Endodermal cell (in vitro differentiated cells): ENCODE measurements around the gene USP28. TPM values are rescaled to one million over a fixed set of nuclear protein-coding genes. Genes with fewer than 3 reads are reported as not detected.

Source experiments
- DNase-seq: peaks from one replicate; pipeline ENCODE4 v3.0.0-alpha.2; 2017
- H3K27ac ChIP-seq: 2 replicates; pipeline ENCODE4 v1.5.1; 2013; ENCODE audit warnings: mild to moderate bottlenecking, low read depth, low read length, moderate library complexity
- H3K27me3 ChIP-seq: 2 replicates; pipeline ENCODE4 v1.6.1; 2013; ENCODE audit warnings: mild to moderate bottlenecking, low read length, moderate library complexity; ENCODE audit not compliant: insufficient read depth, control insufficient read depth, poor library complexity, severe bottlenecking
- H3K36me3 ChIP-seq: 2 replicates; pipeline ENCODE4 v1.7.0; 2013; ENCODE audit warnings: mild to moderate bottlenecking, low read length, moderate library complexity; ENCODE audit not compliant: control insufficient read depth, insufficient read depth
- H3K4me1 ChIP-seq: one replicate; pipeline ENCODE4 v1.7.0; 2013; ENCODE audit warnings: low read length; ENCODE audit not compliant: control insufficient read depth, insufficient read depth
- H3K4me3 ChIP-seq: 2 replicates; pipeline ENCODE4 v1.5.1; 2013; ENCODE audit warnings: mild to moderate bottlenecking, low read length, moderate library complexity
- H3K9ac ChIP-seq: 2 replicates; pipeline ENCODE4 v1.6.1; 2013; ENCODE audit warnings: mild to moderate bottlenecking, low read length, moderate library complexity; ENCODE audit not compliant: poor library complexity, severe bottlenecking; ENCODE audit errors: extremely low read depth
- H3K9me3 ChIP-seq: 2 replicates; pipeline ENCODE4 v1.6.1; 2013; ENCODE audit warnings: mild to moderate bottlenecking, low read length, moderate library complexity; ENCODE audit not compliant: control insufficient read depth
- H3K27ac Mint-ChIP-seq: 2 replicates; pipeline ENCODE4 v1.8.0; 2020; ENCODE audit warnings: mixed read lengths
- H3K27me3 Mint-ChIP-seq: 2 replicates; pipeline ENCODE4 v1.8.0; 2021; ENCODE audit warnings: mild to moderate bottlenecking, mixed read lengths; ENCODE audit not compliant: insufficient read depth
- H3K36me3 Mint-ChIP-seq: 2 replicates; pipeline ENCODE4 v1.8.0; 2020; ENCODE audit warnings: low read depth, mixed read lengths
- H3K4me1 Mint-ChIP-seq: 2 replicates; pipeline ENCODE4 v1.8.0; 2020; ENCODE audit warnings: mixed read lengths
- H3K4me3 Mint-ChIP-seq: 2 replicates; pipeline ENCODE4 v1.8.0; 2020; ENCODE audit warnings: mild to moderate bottlenecking, moderate library complexity, mixed read lengths
- H3K9me3 Mint-ChIP-seq: 2 replicates; pipeline ENCODE4 v1.8.0; 2020; ENCODE audit warnings: mild to moderate bottlenecking, mixed read lengths
- CTCF ChIP-seq: fragments of 200-600 bp; sonication (generic); conservative IDR thresholded peaks from 2 replicates; pipeline ENCODE4 v1.5.0; 2021; ENCODE audit warnings: antibody characterized with exemption, mild to moderate bottlenecking
- WGBS, 2 experiments: methylation state at CpG; one replicate each; pipeline versions ENCODE4 v1.1.5 to v1.1.7; 2013; ENCODE audit warnings: missing lambda C conversion rate in 2 of 2, mixed read lengths in 1 of 2; ENCODE audit not compliant: insufficient coverage in 1 of 2, insufficient read length in 1 of 2; 5-methylcytosine and 5-hydroxymethylcytosine counted together
- total RNA-seq, 2 donors: library from RNA; stranded (reverse); fragmentation: NEBNext Ultra II Directional in 1 of 2; extraction: Animal tissue kit (Norgen Biotek cat#: 25700) in 1 of 2; gene quantifications; 2 replicates in 1 of 2; 3 replicates in 1 of 2; pipeline ENCODE4 v1.2.1, GENCODE V29; 2021

USP28 gene
- total RNA-seq, 2 donors from 2014 or later: 67.0 to 73.7 TPM

DNA sequence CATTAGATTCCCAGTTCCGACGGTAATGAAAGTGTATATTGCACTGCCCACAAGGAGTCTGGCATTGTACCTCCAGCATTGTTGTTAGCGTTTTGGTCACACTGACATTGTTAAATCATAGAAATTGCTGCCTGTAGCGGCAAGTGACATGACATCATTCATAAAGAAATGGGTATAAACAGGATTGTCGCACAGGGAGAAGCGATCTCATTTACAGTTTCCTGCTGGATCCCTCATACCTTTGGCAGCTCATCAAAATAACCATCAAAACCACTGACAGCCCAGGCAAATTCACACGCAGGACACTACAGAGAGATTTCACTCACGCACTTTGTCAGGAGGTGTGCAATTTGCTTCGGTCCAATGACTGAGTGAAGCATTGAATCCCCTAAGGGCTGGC lies 32.7 kb upstream of the USP28 start:
- Mint-ChIP-seq H3K9me3 (no peaks in the 10 kb centered on the region), H3K4me3 (no peak overlapping the region), H3K27me3 (no peaks in the 10 kb centered on the region), H3K27ac (no peak overlapping the region), H3K4me1 (peaks cover 12% of the 10 kb centered on the region), H3K36me3 (no peaks in the 10 kb centered on the region)
- H3K27me3 ChIP-seq: no peaks in the 10 kb centered on the region
- no peaks in the 10 kb centered on the region for H3K9me3 ChIP-seq
- no peak for TF ChIP-seq CTCF
- no peak overlapping the region for H3K4me3 ChIP-seq
- no peaks in the 10 kb centered on the region for H3K36me3 ChIP-seq
- H3K27ac ChIP-seq: no peak overlapping the region
- H3K4me1 ChIP-seq: no peaks in the 10 kb centered on the region
- 93 to 94% methylated on average over 9 of the region's 9 CpGs for WGBS, 2 experiments
- peak; percentile 18 for DNase-seq
- no peak overlapping the region for H3K9ac ChIP-seq

- Mint-ChIP-seq H3K4me3 (no peak overlapping the region), H3K36me3 (no peaks in the 10 kb centered on the region), H3K9me3 (no peaks in the 10 kb centered on the region), H3K4me1 (peaks cover 12% of the 10 kb centered on the region), H3K27me3 (no peaks in the 10 kb centered on the region), H3K27ac (no peak overlapping the region)
- Histone ChIP-seq H3K27me3 (no peaks in the 10 kb centered on the region), H3K9ac (no peak overlapping the region), H3K4me3 (no peak overlapping the region), H3K4me1 (no peaks in the 10 kb centered on the region), H3K9me3 (no peaks in the 10 kb centered on the region), H3K27ac (no peak overlapping the region), H3K36me3 (no peaks in the 10 kb centered on the region)
- TF ChIP-seq CTCF: no peak
- WGBS, 2 experiments: 89 to 93% methylated on average over 7 to 8 of the region's 8 CpGs
- peak; percentile 37 for DNase-seq
Measured at GRCh38 chr11:113907681-113908080, 32.3 kb upstream of the USP28 start.

GRCh38 chr11:113907152-113907551 lies 31.8 kb upstream of the USP28 start:
- H3K4me3 ChIP-seq: no peak overlapping the region
- H3K9me3 ChIP-seq: no peaks in the 10 kb centered on the region
- WGBS, 2 experiments: 88 to 100% methylated on average over 1 of the region's 1 CpG
- peak; percentile 10 for DNase-seq
- no peaks in the 10 kb centered on the region for H3K36me3 ChIP-seq
- no peak overlapping the region for H3K27ac ChIP-seq
- no peak for TF ChIP-seq CTCF
- Mint-ChIP-seq H3K36me3 (no peaks in the 10 kb centered on the region), H3K27me3 (no peaks in the 10 kb centered on the region), H3K4me3 (no peak overlapping the region), H3K9me3 (no peaks in the 10 kb centered on the region), H3K4me1 (peaks cover 12% of the 10 kb centered on the region), H3K27ac (no peak overlapping the region)
- no peaks in the 10 kb centered on the region for H3K27me3 ChIP-seq
- H3K4me1 ChIP-seq: no peaks in the 10 kb centered on the region
- no peak overlapping the region for H3K9ac ChIP-seq
